ENCODE measurements around the gene FXYD3. TPM values are rescaled to one million over a fixed set of nuclear protein-coding genes. Genes with fewer than 3 reads are reported as not detected.
A peak's percentile ranks its signal among the peaks of the same experiment; 100 is the strongest.

The FXYD3 gene
- total and polyA plus RNA-seq, 2 experiments from 2014 or later, result 225 to 542 TPM

- H3K9me3 ChIP-seq (ENCODE audit: low read depth), result no peaks in the 10 kb centered on the region
- WGBS (ENCODE audit: low lambda C conversion rate, missing lambda C conversion rate), result 79% methylated on average over 17 of the region's 19 CpGs
- no peaks in the 10 kb centered on the region for H3K79me2 ChIP-seq
- H3K9me2 ChIP-seq (replicated peaks; ENCODE audit: insufficient read depth), result no peaks in the 10 kb centered on the region
- H2AFZ ChIP-seq, result no peak overlapping the region
- H3K4me1 ChIP-seq (ENCODE audit: insufficient read depth), result peaks cover 18% of the 10 kb centered on the region
- H4K20me1 ChIP-seq (ENCODE audit: insufficient read depth, poor library complexity, severe bottlenecking), result no peaks in the 10 kb centered on the region
- no peak overlapping the region for H3K4me2 ChIP-seq
- DNase-seq (ENCODE audit: low spot score), result no peak
- no peak overlapping the region for H3K4me3 ChIP-seq
- no peak for TF ChIP-seq CTCF (IDR thresholded peaks at IDR 0.05; ENCODE audit: poor library complexity)
- TF ChIP-seq EZH2phosphoT487 (IDR thresholded peaks at IDR 0.05; ENCODE audit: low read depth, severe bottlenecking, unreplicated experiment), result no peak
- TF ChIP-seq EZH2 (IDR thresholded peaks at IDR 0.05; ENCODE audit: borderline replicate concordance), result no peak
- no peaks in the 10 kb centered on the region for H3K27me3 ChIP-seq
- no peaks in the 10 kb centered on the region for H3K36me3 ChIP-seq (replicated peaks; ENCODE audit: insufficient read depth, low read depth)
- no peak overlapping the region for H3K27ac ChIP-seq
Measured at GRCh38 chr19:35122687-35123551, 7.3 kb downstream of the FXYD3 start.

- H4K20me1 ChIP-seq (ENCODE audit: insufficient read depth, poor library complexity, severe bottlenecking), result no peaks in the 10 kb centered on the region
- H3K27me3 ChIP-seq, result no peaks in the 10 kb centered on the region
- WGBS (ENCODE audit: low lambda C conversion rate, missing lambda C conversion rate), result 97% methylated on average over 5 of the region's 5 CpGs
- no peaks in the 10 kb centered on the region for H3K79me2 ChIP-seq
- H3K36me3 ChIP-seq (replicated peaks; ENCODE audit: insufficient read depth, low read depth), result no peaks in the 10 kb centered on the region
- no peak overlapping the region for H3K4me3 ChIP-seq
- TF ChIP-seq CTCF (IDR thresholded peaks at IDR 0.05; ENCODE audit: poor library complexity), result no peak
- peaks cover 18% of the 10 kb centered on the region for H3K4me1 ChIP-seq (ENCODE audit: insufficient read depth)
- no peaks in the 10 kb centered on the region for H3K9me3 ChIP-seq (ENCODE audit: low read depth)
- H3K9me2 ChIP-seq (replicated peaks; ENCODE audit: insufficient read depth), result no peaks in the 10 kb centered on the region
- H2AFZ ChIP-seq, result no peak overlapping the region
- peak overlapping the region; percentile 71 for H3K4me2 ChIP-seq
- no peak for DNase-seq (ENCODE audit: low spot score)
- no peak overlapping the region for H3K27ac ChIP-seq
Measured at GRCh38 chr19:35123573-35123972, 8.0 kb downstream of the FXYD3 start.

- no peak overlapping the region for H2AFZ ChIP-seq
- DNase-seq (ENCODE audit: low spot score), result peak; percentile 88
- WGBS (ENCODE audit: low lambda C conversion rate, missing lambda C conversion rate), result 71% methylated on average over 42 of the region's 42 CpGs
- no peak for TF ChIP-seq EZH2 (IDR thresholded peaks at IDR 0.05; ENCODE audit: borderline replicate concordance)
- TF ChIP-seq CTCF (IDR thresholded peaks at IDR 0.05; ENCODE audit: poor library complexity), result no peak
- TF ChIP-seq EZH2phosphoT487 (IDR thresholded peaks at IDR 0.05; ENCODE audit: low read depth, severe bottlenecking, unreplicated experiment), result no peak
- no peaks in the 10 kb centered on the region for H4K20me1 ChIP-seq (ENCODE audit: insufficient read depth, poor library complexity, severe bottlenecking)
- peaks cover 25% of the 10 kb centered on the region for H3K4me1 ChIP-seq (ENCODE audit: insufficient read depth)
- no peaks in the 10 kb centered on the region for H3K27me3 ChIP-seq
- no peaks in the 10 kb centered on the region for H3K9me2 ChIP-seq (replicated peaks; ENCODE audit: insufficient read depth)
- H3K79me2 ChIP-seq, result no peaks in the 10 kb centered on the region
- H3K4me3 ChIP-seq, result no peak overlapping the region
- no peaks in the 10 kb centered on the region for H3K9me3 ChIP-seq (ENCODE audit: low read depth)
- peak overlapping the region; percentile 55 for H3K27ac ChIP-seq
- H3K4me2 ChIP-seq, result peak overlapping the region; percentile 71
- no peaks in the 10 kb centered on the region for H3K36me3 ChIP-seq (replicated peaks; ENCODE audit: insufficient read depth, low read depth)
Measured at GRCh38 chr19:35124098-35125060, 8.8 kb downstream of the FXYD3 start.
